ENCODE measurements around the gene TMEM145.

The TMEM145 gene

DNA sequence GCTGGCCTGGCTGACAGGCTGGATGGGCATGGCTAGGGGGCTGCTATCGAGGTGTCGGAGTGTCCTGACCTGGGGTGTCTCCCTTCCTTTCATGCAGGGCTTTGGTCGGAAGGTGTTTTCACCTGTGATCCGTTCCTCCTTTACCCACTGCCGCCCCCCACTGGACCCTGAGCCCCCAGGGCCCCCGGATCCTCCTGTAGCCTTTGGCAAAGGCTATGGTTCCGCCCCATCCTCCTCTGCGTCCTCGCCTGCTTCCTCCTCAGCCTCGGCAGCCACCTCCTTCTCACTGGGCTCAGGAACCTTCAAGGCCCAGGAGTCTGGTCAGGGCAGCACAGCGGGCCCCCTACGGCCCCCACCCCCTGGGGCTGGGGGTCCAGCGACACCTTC is 23.0 kb upstream of the TMEM145 start:
- 0 out of 2 replicates have a peak, but pooled peaks cover 5% of the 10 kb centered on the region for H3K36me3 ChIP-seq (ENCODE audit: insufficient read depth, low read length)
- no peaks in the 10 kb centered on the region for H3K27me3 ChIP-seq (ENCODE audit: insufficient read depth, low read length)
- H2AFZ ChIP-seq (ENCODE audit: low read length, unreplicated experiment) = no peak overlapping the region
- H3K79me2 ChIP-seq (ENCODE audit: control insufficient read depth, insufficient read depth, low read length, unreplicated experiment) = peaks cover 4% of the 10 kb centered on the region
- peaks cover 13% of the 10 kb centered on the region for H3K4me1 ChIP-seq (ENCODE audit: control insufficient read depth, insufficient read depth, low read length, unreplicated experiment)
- H3K27ac ChIP-seq (ENCODE audit: low read depth, low read length) = no peak overlapping the region
- no peak overlapping the region for H3K4me3 ChIP-seq (ENCODE audit: low read depth, low read length)

DNA sequence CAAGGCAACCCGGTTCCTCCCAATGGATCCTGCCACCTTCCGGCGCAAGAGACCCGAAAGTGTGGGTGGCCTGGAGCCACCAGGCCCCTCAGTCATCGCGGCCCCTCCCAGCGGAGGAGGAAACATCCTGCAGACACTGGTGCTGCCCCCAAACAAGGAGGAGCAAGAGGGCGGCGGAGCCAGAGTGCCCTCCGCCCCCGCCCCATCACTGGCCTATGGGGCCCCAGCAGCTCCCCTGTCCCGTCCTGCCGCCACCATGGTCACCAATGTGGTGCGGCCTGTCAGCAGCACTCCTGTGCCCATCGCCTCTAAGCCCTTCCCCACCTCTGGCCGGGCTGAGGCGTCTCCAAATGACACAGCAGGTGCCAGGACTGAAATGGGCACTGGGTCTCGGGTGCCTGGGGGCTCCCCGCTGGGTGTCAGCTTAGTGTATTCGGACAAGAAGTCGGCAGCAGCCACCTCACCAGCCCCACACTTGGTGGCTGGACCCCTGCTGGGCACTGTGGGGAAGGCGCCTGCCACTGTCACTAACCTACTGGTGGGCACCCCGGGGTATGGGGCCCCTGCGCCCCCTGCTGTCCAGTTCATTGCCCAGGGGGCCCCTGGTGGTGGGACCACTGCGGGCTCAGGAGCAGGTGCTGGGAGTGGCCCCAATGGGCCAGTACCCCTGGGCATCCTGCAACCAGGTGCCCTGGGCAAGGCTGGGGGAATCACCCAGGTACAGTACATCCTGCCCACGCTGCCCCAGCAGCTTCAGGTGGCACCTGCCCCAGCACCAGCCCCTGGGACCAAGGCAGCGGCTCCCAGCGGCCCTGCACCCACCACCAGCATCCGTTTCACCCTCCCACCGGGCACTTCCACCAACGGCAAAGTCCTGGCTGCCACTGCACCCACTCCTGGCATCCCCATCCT is 22.3 kb upstream of the TMEM145 start:
- Histone ChIP-seq H3K27ac (ENCODE audit: low read depth, low read length) (no peak overlapping the region), H3K4me1 (ENCODE audit: control insufficient read depth, insufficient read depth, low read length, unreplicated experiment) (peaks cover 7% of the 10 kb centered on the region), H3K27me3 (ENCODE audit: insufficient read depth, low read length) (no peaks in the 10 kb centered on the region), H2AFZ (ENCODE audit: low read length, unreplicated experiment) (no peak overlapping the region), H3K36me3 (ENCODE audit: insufficient read depth, low read length) (0 out of 2 replicates have a peak, but pooled peaks cover 5% of the 10 kb centered on the region), H3K79me2 (ENCODE audit: control insufficient read depth, insufficient read depth, low read length, unreplicated experiment) (peaks cover 2% of the 10 kb centered on the region), H3K4me3 (ENCODE audit: low read depth, low read length) (no peak overlapping the region)

DNA sequence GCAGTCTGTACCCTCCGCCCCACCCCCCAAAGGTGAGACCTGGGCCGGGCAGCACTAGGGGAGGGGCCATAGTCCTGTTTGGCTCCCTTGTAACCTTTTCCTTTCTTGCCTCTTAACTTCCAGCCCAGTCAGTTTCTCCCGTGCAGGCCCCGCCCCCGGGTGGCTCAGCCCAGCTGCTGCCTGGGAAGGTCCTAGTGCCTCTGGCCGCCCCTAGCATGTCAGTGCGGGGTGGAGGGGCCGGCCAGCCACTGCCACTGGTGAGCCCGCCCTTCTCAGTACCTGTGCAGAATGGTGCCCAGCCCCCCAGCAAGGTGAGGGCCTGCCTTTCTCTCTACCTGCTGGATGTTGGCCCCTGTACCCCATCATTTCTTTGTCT is 21.7 kb upstream of the TMEM145 start:
- H3K4me1 ChIP-seq (ENCODE audit: control insufficient read depth, insufficient read depth, low read length, unreplicated experiment) = peaks cover under 1% of the 10 kb centered on the region
- H3K36me3 ChIP-seq (ENCODE audit: insufficient read depth, low read length) = 0 out of 2 replicates have a peak, but pooled peaks cover 5% of the 10 kb centered on the region
- no peak overlapping the region for H3K27ac ChIP-seq (ENCODE audit: low read depth, low read length)
- no peak overlapping the region for H2AFZ ChIP-seq (ENCODE audit: low read length, unreplicated experiment)
- H3K79me2 ChIP-seq (ENCODE audit: control insufficient read depth, insufficient read depth, low read length, unreplicated experiment) = no peaks in the 10 kb centered on the region
- no peak overlapping the region for H3K4me3 ChIP-seq (ENCODE audit: low read depth, low read length)
- H3K27me3 ChIP-seq (ENCODE audit: insufficient read depth, low read length) = no peaks in the 10 kb centered on the region

DNA sequence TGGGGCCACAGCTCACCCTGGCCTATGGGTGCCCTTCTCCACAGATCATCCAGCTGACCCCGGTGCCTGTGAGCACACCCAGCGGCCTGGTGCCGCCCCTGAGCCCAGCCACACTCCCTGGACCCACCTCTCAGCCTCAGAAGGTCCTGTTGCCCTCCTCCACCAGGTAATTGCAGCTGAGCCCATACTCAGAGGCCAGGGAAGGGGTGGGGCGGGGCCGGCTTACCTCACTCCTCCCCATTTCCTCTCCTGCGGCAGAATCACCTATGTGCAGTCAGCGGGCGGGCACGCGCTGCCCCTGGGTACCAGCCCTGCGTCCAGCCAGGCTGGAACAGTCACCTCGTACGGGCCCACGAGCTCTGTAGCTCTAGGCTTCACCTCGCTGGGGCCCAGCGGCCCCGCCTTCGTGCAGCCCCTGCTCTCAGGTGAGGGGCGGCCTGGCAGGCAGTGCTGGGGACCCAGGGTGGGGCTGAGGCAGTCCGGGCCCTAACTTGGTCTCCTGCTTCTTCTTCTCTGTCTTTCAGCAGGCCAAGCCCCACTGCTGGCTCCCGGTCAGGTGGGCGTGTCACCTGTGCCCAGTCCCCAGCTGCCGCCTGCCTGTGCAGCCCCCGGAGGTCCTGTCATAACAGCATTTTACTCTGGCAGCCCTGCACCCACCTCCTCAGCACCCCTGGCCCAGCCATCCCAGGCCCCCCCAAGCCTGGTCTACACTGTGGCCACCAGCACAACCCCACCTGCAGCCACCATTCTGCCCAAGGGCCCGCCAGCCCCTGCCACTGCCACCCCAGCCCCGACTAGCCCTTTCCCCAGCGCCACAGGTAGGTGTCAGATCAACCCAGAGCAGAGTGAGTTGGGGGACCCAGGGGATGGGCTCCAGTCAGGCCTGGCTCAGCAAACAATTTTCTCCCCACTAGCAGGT is 20.8 kb upstream of the TMEM145 start:
- H3K27ac ChIP-seq (ENCODE audit: low read depth, low read length) = no peak overlapping the region
- H3K27me3 ChIP-seq (ENCODE audit: insufficient read depth, low read length) = no peaks in the 10 kb centered on the region
- H3K36me3 ChIP-seq (ENCODE audit: insufficient read depth, low read length) = 0 out of 2 replicates have a peak, but pooled peaks cover under 1% of the 10 kb centered on the region
- no peaks in the 10 kb centered on the region for H3K79me2 ChIP-seq (ENCODE audit: control insufficient read depth, insufficient read depth, low read length, unreplicated experiment)
- H3K4me3 ChIP-seq (ENCODE audit: low read depth, low read length) = no peak overlapping the region
- H3K4me1 ChIP-seq (ENCODE audit: control insufficient read depth, insufficient read depth, low read length, unreplicated experiment) = no peaks in the 10 kb centered on the region
- H2AFZ ChIP-seq (ENCODE audit: low read length, unreplicated experiment) = no peak overlapping the region

DNA sequence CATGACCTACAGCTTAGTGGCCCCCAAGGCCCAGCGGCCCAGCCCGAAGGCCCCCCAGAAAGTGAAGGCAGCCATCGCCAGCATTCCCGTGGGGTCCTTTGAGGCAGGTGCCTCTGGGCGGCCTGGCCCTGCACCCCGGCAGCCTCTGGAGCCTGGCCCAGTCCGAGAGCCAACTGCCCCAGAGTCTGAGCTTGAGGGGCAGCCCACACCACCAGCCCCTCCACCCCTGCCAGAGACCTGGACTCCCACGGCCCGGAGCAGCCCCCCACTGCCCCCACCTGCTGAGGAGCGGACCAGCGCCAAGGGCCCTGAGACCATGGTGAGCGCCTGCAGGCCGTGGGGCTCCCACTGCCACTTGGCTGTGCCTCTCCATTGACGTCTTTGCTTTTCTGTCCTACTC is 20.1 kb upstream of the TMEM145 start:
- no peaks in the 10 kb centered on the region for H3K79me2 ChIP-seq (ENCODE audit: control insufficient read depth, insufficient read depth, low read length, unreplicated experiment)
- no peak overlapping the region for H2AFZ ChIP-seq (ENCODE audit: low read length, unreplicated experiment)
- H3K36me3 ChIP-seq (ENCODE audit: insufficient read depth, low read length) = no peaks in the 10 kb centered on the region
- H3K4me1 ChIP-seq (ENCODE audit: control insufficient read depth, insufficient read depth, low read length, unreplicated experiment) = no peaks in the 10 kb centered on the region
- no peak overlapping the region for H3K27ac ChIP-seq (ENCODE audit: low read depth, low read length)
- no peaks in the 10 kb centered on the region for H3K27me3 ChIP-seq (ENCODE audit: insufficient read depth, low read length)
- no peak overlapping the region for H3K4me3 ChIP-seq (ENCODE audit: low read depth, low read length)

DNA sequence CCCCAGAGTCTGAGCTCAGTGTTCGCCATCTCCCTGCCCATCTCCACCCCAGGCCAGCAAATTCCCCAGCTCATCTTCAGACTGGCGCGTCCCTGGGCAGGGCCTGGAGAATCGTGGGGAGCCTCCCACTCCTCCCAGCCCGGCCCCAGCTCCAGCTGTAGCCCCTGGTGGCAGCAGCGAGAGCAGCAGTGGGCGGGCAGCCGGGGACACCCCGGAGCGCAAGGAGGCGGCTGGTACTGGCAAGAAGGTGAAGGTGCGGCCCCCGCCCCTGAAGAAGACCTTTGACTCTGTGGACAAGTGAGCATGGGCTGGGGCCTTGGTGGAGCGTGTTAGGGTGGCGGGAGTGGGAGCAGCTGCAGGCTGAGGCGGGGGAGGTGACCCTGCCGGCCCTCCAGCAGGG is 19.6 kb upstream of the TMEM145 start:
- H3K4me1 ChIP-seq (ENCODE audit: control insufficient read depth, insufficient read depth, low read length, unreplicated experiment) = no peaks in the 10 kb centered on the region

DNA sequence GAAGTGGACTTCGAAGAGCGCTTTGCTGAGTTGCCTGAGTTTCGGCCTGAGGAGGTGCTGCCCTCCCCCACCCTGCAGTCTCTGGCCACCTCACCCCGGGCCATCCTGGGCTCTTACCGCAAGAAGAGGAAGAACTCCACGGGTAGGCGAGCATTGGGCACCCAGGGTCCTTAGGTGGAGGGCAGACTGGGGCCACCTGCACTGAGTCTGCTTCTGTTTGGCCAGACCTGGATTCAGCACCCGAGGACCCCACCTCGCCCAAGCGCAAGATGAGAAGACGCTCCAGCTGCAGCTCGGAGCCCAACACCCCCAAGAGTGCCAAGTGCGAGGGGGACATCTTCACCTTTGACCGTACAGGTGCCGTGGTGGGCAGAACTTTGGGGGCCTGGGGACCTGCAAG is 19.2 kb upstream of the TMEM145 start:
- no peak overlapping the region for H2AFZ ChIP-seq (ENCODE audit: low read length, unreplicated experiment)
- H3K27me3 ChIP-seq (ENCODE audit: insufficient read depth, low read length) = no peaks in the 10 kb centered on the region
- H3K79me2 ChIP-seq (ENCODE audit: control insufficient read depth, insufficient read depth, low read length, unreplicated experiment) = no peaks in the 10 kb centered on the region
- H3K4me3 ChIP-seq (ENCODE audit: low read depth, low read length) = no peak overlapping the region
- no peaks in the 10 kb centered on the region for H3K4me1 ChIP-seq (ENCODE audit: control insufficient read depth, insufficient read depth, low read length, unreplicated experiment)
- no peak overlapping the region for H3K27ac ChIP-seq (ENCODE audit: low read depth, low read length)
- no peaks in the 10 kb centered on the region for H3K36me3 ChIP-seq (ENCODE audit: insufficient read depth, low read length)

More for the DNA sequence above, 19.6 kb upstream of the TMEM145 start:
- Histone ChIP-seq H3K36me3 (ENCODE audit: insufficient read depth, low read length) (no peaks in the 10 kb centered on the region), H3K4me3 (ENCODE audit: low read depth, low read length) (no peak overlapping the region), H3K27ac (ENCODE audit: low read depth, low read length) (no peak overlapping the region), H3K27me3 (ENCODE audit: insufficient read depth, low read length) (no peaks in the 10 kb centered on the region), H3K79me2 (ENCODE audit: control insufficient read depth, insufficient read depth, low read length, unreplicated experiment) (no peaks in the 10 kb centered on the region), H2AFZ (ENCODE audit: low read length, unreplicated experiment) (no peak overlapping the region)

DNA sequence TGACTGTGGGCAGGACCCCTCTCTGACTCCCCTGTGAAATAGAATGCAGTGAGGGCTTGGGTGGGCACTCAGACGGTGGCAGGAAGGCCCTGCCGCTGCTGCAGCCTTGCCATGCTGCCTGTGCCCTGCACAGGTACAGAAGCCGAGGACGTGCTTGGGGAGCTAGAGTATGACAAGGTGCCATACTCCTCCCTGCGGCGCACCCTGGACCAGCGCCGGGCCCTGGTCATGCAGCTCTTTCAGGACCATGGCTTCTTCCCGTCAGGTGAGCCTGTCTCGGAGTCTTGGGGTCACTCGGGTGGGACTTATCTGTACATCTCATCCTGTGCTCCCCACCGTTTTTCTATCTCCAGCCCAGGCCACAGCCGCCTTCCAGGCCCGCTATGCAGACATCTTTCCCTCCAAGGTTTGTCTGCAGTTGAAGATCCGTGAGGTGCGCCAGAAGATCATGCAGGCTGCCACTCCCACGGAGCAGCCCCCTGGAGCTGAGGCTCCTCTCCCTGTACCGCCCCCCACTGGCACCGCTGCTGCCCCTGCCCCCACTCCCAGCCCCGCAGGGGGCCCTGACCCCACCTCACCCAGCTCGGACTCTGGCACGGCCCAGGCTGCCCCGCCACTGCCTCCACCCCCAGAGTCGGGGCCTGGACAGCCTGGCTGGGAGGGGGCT is 18.5 kb upstream of the TMEM145 start:
- Histone ChIP-seq H3K4me3 (ENCODE audit: low read depth, low read length) (no peak overlapping the region), H2AFZ (ENCODE audit: low read length, unreplicated experiment) (no peak overlapping the region), H3K4me1 (ENCODE audit: control insufficient read depth, insufficient read depth, low read length, unreplicated experiment) (no peaks in the 10 kb centered on the region), H3K27ac (ENCODE audit: low read depth, low read length) (no peak overlapping the region), H3K36me3 (ENCODE audit: insufficient read depth, low read length) (no peaks in the 10 kb centered on the region), H3K27me3 (ENCODE audit: insufficient read depth, low read length) (no peaks in the 10 kb centered on the region), H3K79me2 (ENCODE audit: control insufficient read depth, insufficient read depth, low read length, unreplicated experiment) (no peaks in the 10 kb centered on the region)

DNA sequence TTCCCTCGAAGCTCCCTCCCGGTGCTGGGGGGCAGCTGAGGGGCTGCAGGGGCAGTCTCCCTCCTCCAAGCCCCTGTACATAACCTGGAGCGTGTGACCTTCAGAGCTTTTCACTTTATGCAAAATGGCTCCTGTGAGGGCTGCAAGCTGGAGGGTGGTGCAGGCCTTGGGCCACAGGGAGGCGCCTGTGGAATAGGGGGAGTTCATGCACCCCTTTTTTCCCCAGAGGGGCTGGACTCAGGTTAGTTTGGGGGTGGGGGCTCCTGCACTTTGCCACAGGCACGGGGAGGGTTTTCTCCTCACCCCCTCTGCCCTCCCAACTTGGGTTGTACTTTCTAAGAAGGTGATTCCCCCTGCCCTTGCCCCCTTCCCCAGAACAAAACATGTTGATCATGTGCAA is 17.8 kb upstream of the TMEM145 start:
- Histone ChIP-seq H3K4me1 (ENCODE audit: control insufficient read depth, insufficient read depth, low read length, unreplicated experiment) (no peaks in the 10 kb centered on the region), H3K27ac (ENCODE audit: low read depth, low read length) (no peak overlapping the region), H3K4me3 (ENCODE audit: low read depth, low read length) (no peak overlapping the region), H2AFZ (ENCODE audit: low read length, unreplicated experiment) (no peak overlapping the region), H3K79me2 (ENCODE audit: control insufficient read depth, insufficient read depth, low read length, unreplicated experiment) (no peaks in the 10 kb centered on the region), H3K27me3 (ENCODE audit: insufficient read depth, low read length) (no peaks in the 10 kb centered on the region), H3K36me3 (ENCODE audit: insufficient read depth, low read length) (no peaks in the 10 kb centered on the region)

DNA sequence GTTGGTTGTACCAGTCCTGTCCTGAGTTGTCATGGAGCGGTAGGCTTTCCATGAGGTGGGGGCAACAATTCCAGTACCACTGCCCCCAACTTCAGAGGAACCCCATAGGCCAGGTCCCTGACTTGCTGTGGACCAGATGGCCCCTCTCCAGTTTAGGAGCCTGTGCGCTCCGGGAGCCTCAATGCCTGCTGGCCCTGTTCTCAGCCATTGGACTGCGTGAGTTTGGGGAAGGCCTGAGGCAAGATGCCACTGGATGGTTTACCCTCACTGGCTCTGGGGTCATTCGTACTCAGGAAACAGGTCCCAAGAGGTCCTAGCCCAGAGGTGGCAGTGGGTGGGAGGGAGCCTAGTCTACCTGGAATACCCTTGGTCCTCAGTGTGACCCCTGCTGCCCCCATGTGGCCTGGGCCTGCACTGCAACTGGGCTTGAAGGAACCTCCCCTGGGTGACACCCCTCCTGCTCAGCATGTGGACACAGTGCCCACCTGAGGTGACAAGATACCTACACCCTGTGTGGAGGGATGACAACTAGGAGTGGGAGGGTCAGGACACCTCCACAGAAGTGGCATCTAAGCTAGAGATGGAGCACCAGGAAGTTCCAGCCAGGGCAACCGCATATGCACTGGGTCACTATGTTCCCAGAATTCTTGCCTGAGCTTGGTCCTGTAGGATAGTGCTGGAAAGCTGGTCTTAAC is 17.1 kb upstream of the TMEM145 start:
- Histone ChIP-seq H3K36me3 (ENCODE audit: insufficient read depth, low read length) (no peaks in the 10 kb centered on the region), H3K79me2 (ENCODE audit: control insufficient read depth, insufficient read depth, low read length, unreplicated experiment) (no peaks in the 10 kb centered on the region), H3K4me1 (ENCODE audit: control insufficient read depth, insufficient read depth, low read length, unreplicated experiment) (no peaks in the 10 kb centered on the region), H3K27ac (ENCODE audit: low read depth, low read length) (no peak overlapping the region), H3K27me3 (ENCODE audit: insufficient read depth, low read length) (no peaks in the 10 kb centered on the region), H3K4me3 (ENCODE audit: low read depth, low read length) (no peak overlapping the region), H2AFZ (ENCODE audit: low read length, unreplicated experiment) (no peak overlapping the region)
